ENCODE results near the gene HIGD2A.

HIGD2A gene

DNA sequence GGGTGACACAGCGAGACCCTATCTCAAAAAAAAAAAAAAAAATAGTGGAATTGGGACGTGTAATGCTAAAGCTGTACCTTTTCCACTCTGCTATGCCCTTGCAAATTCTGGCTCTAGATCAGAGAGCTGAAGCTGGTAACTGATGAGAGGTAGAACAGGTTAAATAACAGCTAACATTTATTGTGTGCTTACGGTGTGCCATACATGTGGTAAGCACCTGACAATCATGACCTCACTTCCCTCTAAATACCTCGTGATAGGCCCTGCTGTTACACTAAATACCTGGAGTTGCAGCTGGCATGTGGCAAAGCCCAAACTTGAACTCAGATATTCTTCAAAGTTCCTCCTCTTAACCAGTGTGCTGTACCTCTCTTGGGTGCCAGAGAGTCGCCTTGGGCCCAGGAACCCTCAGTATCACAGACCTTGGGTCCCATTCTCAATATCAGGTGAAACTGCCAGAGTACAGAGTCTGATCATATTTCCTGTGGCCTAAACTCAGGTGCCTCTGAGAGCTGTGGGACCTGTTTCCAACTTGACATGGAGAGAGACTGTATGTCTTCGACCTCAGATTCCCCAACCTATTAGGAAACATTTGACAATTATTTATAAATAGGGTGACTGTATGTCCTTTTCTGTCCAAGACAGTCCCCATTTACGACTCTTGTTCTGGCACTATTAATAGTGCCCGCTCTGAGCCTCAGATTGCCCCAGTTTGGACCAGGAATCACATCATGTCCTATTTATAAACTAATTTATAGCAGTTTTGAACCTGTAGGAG is 18.4 kb upstream of the HIGD2A start:
- no peak for DNase-seq (ENCODE audit: low read depth in 2 of 2)

DNA sequence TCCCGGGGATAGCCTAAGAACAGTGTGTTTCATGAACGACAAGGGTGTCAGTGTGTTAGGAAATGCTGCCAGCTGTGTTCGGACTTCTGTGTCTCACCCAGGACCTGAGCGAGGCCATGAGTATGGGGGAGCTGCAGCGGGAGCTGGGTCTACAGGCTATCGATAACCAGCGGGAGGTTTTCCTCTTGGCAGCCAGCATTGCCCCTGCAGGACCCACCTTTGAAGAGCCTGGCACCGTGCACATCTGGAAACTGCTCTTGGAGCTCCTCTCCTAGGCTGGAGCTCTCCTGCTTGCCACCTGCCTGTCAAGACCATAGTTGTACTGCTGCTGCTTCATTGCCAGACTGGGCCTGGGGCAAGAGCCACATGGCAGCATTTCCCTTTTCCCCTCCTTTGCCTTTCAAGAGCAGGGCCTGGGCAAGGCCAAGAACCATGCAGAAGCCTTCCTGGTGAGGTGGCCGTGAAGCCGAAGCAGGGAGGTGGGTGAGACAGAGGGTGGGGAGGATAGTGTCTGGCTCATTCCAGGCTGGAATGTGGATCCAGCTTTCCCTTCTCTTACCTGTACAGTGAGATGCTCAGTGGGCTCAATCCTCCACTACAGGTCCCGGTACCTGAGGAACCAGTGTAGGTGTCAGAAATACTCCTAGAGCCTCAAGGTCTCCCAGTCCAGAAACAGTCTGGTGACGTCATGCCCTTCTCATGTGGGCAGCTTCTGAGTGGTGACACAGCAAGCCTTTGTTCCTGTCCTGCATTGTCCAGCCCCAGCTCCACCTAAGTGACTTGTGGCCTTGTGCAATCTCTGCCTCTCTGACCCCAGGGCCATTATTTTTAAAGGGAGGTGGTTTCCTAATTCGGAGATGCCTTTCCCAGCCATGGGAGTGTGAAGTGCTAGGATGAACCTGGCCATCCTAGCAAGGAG is 16.7 kb upstream of the HIGD2A start:
- DNase-seq (ENCODE audit: low read depth in 2 of 2) = no peak

DNA sequence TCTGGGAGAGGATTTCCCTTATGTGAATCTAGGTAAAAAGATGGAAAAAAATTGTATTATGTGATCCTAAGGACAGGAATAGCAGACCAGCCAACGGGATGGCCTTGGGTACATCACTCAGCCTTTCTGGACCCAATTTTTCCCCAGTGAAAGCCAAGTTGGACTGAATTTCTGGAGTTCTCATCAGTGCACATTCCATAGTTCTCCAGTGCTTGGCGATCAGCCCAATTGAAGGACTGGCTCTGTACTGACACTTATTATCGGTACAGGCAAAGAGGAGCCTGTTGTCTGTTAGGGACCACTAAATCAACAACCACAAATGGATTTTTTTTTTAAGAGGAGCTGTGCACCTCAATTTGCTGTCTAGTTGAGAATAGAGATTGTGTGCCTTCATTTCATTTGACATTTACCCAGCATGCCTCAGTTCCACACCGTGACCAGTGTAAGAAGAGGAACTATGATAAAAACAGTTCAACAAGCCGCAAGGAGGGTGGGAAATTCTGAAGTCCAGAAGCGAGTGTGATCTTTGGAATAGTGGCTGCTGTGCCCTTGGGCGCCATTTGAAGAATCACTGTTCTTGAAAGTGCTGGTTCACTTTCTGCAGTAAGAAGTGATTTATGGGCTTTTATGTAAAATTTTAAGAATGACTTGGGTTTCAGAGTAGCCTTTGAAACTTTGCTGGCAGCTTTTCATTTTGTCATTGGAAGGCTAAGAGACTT is 15.3 kb upstream of the HIGD2A start:
- no peak for DNase-seq (ENCODE audit: low read depth in 2 of 2)

GRCh38 chr5:176379881-176380280 is 8.7 kb upstream of the HIGD2A start:
- no peak for DNase-seq (ENCODE audit: low read depth in 2 of 2)

- no peak for DNase-seq (ENCODE audit: low read depth in 2 of 2)
Observed at GRCh38 chr5:176381423-176381822, 7.1 kb upstream of the HIGD2A start.

DNA sequence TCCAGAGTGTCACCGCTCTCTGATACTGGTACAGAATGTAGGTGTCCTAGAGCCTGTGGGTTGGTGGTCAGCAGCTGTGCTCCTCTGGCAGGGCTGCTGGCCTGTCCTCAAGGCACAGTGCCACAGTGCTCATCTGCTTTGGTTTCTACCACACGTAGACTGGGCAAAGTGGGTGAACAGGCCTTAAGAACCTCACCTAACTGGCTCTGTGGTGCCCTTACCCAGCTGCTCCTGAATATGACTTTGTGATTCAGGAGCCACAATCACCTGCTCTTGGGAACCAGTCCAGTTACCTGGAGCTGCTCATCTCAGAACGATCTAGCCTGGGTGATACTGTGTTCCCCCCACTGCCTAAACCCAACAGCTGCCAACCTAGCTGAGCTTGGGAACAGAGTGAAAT is 6.6 kb upstream of the HIGD2A start:
- DNase-seq (ENCODE audit: low read depth in 2 of 2) = no peak

DNA sequence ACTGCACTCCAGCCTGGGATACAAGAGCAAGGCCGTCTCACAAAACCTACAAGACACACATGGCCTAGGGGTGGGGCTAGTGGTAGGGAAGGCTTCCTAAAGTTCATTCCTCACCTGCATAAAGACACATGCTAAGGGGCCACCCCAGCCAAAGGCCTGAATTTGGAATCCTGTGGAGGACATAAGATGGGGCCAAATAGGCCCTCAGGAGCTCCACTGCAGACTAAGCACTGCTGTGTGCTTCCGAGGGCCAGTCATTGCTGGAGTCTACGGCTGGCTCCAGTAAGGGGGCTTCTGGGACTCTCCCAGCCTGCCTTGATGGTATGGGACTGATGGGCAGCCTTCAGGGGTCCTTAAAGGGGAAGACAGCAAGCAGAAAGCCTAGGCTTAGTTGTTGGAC is 5.8 kb upstream of the HIGD2A start:
- DNase-seq (ENCODE audit: low read depth in 2 of 2) = no peak

GRCh38 chr5:176383248-176383905 is 5.2 kb upstream of the HIGD2A start:
- DNase-seq (ENCODE audit: low read depth in 2 of 2) = no peak

GRCh38 chr5:176383961-176384360 is 4.6 kb upstream of the HIGD2A start:
- no peak for DNase-seq (ENCODE audit: low read depth in 2 of 2)

GRCh38 chr5:176384366-176384930 is 4.1 kb upstream of the HIGD2A start:
- DNase-seq (ENCODE audit: low read depth in 2 of 2) = no peak

GRCh38 chr5:176384991-176385390 is 3.6 kb upstream of the HIGD2A start:
- no peak for DNase-seq (ENCODE audit: low read depth in 2 of 2)

DNA sequence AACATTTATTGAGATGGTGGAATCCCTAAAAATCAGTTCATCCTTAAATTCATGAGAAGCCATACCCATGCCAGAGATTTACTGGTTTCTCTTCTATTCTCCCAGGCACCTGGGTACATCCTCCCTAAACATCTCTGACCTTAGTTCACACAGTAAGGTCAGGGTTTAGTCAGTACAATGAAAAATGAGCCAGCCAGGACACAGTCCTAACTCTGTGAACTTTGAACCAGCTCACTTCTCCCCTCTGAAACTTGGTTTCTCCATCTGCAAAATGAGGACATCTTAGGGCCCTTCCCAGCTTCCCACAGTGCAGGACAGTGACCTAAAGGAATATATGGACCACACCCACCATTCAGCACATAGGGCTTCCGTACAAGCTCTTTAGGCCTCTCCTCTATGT is 2.1 kb upstream of the HIGD2A start:
- DNase-seq (ENCODE audit: low read depth in 2 of 2) = no peak

DNA sequence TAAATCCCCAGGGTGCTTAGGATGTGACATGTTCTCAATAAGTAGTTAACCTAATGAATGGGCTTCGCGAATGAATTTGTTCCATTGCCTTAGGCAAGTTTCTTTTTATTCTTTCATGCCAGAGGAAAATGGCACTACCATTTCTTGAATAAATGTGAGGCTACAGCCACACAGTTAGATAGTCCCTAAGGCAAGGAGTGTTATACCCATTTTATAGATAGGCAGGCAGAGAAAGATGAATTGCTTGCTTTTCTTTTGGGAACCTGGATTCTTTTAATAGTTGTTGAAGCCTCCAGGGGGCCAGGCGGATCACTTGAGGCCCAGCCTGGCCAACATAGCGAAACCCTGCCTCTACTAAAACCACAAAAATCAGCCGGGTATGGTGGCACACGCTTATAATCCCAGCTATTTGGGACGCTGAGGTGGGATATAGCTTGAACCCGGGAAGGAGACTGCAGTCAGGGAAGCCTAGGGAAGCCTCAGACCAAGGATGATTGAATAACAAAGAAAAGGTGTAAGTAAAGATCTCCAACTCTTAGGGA is 1.1 kb upstream of the HIGD2A start:
- no peak for DNase-seq (ENCODE audit: low read depth in 2 of 2)

- DNase-seq (ENCODE audit: low read depth in 2 of 2) = no peak
Observed at GRCh38 chr5:176388003-176388443, 528 bp upstream of the HIGD2A start.

DNA sequence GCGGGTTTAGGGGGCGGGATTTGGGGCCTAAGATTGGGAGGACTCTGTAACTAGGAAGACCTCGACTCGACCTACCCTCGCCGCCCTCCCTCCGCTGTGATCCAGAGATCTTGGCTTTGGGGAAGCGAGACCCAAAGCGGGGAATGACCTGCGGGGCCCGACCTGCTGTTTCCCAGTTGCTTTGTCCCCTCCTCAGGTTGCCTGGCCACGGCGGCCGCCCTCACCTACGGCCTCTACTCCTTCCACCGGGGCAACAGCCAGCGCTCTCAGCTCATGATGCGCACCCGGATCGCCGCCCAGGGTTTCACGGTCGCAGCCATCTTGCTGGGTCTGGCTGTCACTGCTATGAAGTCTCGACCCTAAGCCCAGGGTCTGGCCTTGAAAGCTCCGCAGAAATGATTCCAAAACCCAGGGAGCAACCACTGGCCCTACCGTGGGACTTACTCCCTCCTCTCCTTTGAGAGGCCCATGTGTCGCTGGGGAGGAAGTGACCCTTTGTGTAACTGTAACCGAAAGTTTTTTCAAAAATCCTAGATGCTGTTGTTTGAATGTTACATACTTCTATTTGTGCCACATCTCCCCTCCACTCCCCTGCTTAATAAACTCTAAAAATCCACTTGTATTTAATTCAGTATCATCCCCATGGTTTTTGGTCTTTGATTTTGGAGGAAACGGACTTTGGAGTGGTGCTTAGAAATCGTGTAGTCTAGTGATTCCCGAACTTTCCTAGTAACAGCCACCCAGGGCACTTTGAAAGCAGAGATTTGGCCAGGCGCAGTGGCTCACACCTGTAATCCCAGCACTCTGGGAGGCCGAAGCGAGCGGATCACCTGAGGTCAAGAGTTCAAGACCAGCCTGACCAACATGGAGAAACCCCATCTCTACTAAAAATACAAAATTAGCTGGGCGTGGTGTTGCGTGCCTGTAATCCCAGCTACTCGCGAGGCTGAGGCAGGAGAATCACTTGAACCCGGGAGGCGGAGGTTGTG is 878 bp downstream of the HIGD2A start:
- DNase-seq (ENCODE audit: low read depth in 2 of 2) = no peak

- no peak for DNase-seq (ENCODE audit: low read depth in 2 of 2)
Observed at GRCh38 chr5:176391479-176391878, 2.9 kb downstream of the HIGD2A start.

GRCh38 chr5:176391999-176392398 is 3.4 kb downstream of the HIGD2A start:
- no peak for DNase-seq (ENCODE audit: low read depth in 2 of 2)

DNA sequence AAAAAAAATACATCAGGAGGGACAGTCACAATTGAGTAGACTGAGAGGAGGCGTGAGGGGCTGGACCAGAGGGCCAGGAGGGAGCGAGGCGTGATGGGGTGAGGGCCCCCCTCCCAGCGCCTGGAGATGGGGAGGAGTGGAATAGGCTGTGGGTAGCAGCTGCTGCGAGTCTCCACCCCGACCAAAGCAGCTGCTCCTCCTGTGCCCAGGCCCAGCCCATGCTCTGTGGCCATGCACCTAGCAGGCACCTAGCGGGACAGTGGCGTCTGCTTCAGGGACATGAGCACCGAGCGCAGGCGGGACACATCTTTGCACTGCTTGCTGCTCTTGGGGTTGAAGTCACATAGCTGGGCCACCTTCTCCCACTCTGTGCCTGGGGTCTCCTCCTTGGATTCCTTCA is 4.0 kb downstream of the HIGD2A start:
- DNase-seq (ENCODE audit: low read depth in 2 of 2) = no peak

GRCh38 chr5:176394096-176394495 is 5.5 kb downstream of the HIGD2A start:
- DNase-seq (ENCODE audit: low read depth in 2 of 2) = no peak
